ENCODE results near the gene LRRC55. TPM values are rescaled to one million over a fixed set of nuclear protein-coding genes. Genes with fewer than 3 reads are reported as not detected.
"Not testable (repeated sequence)": the region's sequence is repeated elsewhere in the genome, so short reads cannot be mapped to it uniquely, and the experiment has no call there.

The LRRC55 gene
- polyA plus RNA-seq, 1 experiment, result not detected

GRCh38 chr11:57164317-57164716, 17.4 kb upstream of the LRRC55 start:
- H3K36me3 ChIP-seq (ENCODE audit: control insufficient read depth, insufficient read depth, low read length), result no peaks in the 10 kb centered on the region
- no peaks in the 10 kb centered on the region; the same call in 1 of the 2 replicates for H3K27me3 ChIP-seq (ENCODE audit: control insufficient read depth, insufficient read depth, low read length)
- no peak for DNase-seq (ENCODE audit: low read depth)
- no peak for TF ChIP-seq CTCF (IDR thresholded peaks at IDR 0.05; ENCODE audit: insufficient read depth, low read depth, low read length)
- ChIA-PET POLR2A (no interaction called here), CTCF (no interaction called here)
- H3K4me3 ChIP-seq (ENCODE audit: low read depth, low read length), result no peak overlapping the region

GRCh38 chr11:57167125-57167846, 14.5 kb upstream of the LRRC55 start:
- ChIA-PET POLR2A (no interaction called here), CTCF (interaction anchor here (0.6 to 0.7 kb wide), 2 partner anchors 57 to 82 kb away, joined by 3 read pairs; no protein-coding TSS in a partner anchor)
- Histone ChIP-seq H3K36me3 (ENCODE audit: control insufficient read depth, insufficient read depth, low read length) (no peaks in the 10 kb centered on the region), H3K4me3 (ENCODE audit: low read depth, low read length) (no peak overlapping the region), H3K27me3 (ENCODE audit: control insufficient read depth, insufficient read depth, low read length) (no peaks in the 10 kb centered on the region; the same call in 1 of the 2 replicates)
- DNase-seq (ENCODE audit: low read depth), result no peak
- no peak for TF ChIP-seq CTCF (IDR thresholded peaks at IDR 0.05; ENCODE audit: insufficient read depth, low read depth, low read length)

GRCh38 chr11:57169732-57170313, 11.9 kb upstream of the LRRC55 start:
- H3K4me3 ChIP-seq (ENCODE audit: low read depth, low read length); POLR2A ChIA-PET; H3K27me3 ChIP-seq (ENCODE audit: control insufficient read depth, insufficient read depth, low read length); DNase-seq (ENCODE audit: low read depth); H3K36me3 ChIP-seq (ENCODE audit: control insufficient read depth, insufficient read depth, low read length): not testable (repeated sequence)
- CTCF ChIA-PET, result interaction anchor here (0.6 kb wide), 1 partner anchor 259 kb away, joined by 3 read pairs; no protein-coding TSS in a partner anchor

GRCh38 chr11:57172031-57172430, 9.7 kb upstream of the LRRC55 start:
- TF ChIP-seq CTCF (IDR thresholded peaks at IDR 0.05; ENCODE audit: insufficient read depth, low read depth, low read length), result no peak
- ChIA-PET CTCF (no interaction called here), POLR2A (no interaction called here)
- H3K36me3 ChIP-seq (ENCODE audit: control insufficient read depth, insufficient read depth, low read length), result no peaks in the 10 kb centered on the region
- no peak overlapping the region for H3K4me3 ChIP-seq (ENCODE audit: low read depth, low read length)
- H3K27me3 ChIP-seq (ENCODE audit: control insufficient read depth, insufficient read depth, low read length), result no peaks in the 10 kb centered on the region
- DNase-seq (ENCODE audit: low read depth), result no peak

- no peak for DNase-seq (ENCODE audit: low read depth)
- POLR2A ChIA-PET, result no interaction called here
- CTCF ChIA-PET, result interaction anchor here (0.5 to 1.2 kb wide), 2 partner anchors 32 to 75 kb away, joined by 3 to 5 read pairs; no protein-coding TSS in a partner anchor
- peaks cover 3% of the 10 kb centered on the region; the same call in 1 of the 2 replicates for H3K27me3 ChIP-seq (ENCODE audit: control insufficient read depth, insufficient read depth, low read length)
- TF ChIP-seq CTCF (IDR thresholded peaks at IDR 0.05; ENCODE audit: insufficient read depth, low read depth, low read length), result no peak
- H3K36me3 ChIP-seq (ENCODE audit: control insufficient read depth, insufficient read depth, low read length), result no peaks in the 10 kb centered on the region
- H3K4me3 ChIP-seq (ENCODE audit: low read depth, low read length), result no peak overlapping the region
Observed at GRCh38 chr11:57174656-57175055, 7.1 kb upstream of the LRRC55 start.
